Heart left ventricle (tissue), 16 donors: ENCODE results near the gene ADCY5. TPM values are rescaled to one million over a fixed set of nuclear protein-coding genes. Genes with fewer than 3 reads are reported as not detected.
A peak's percentile ranks its signal among the peaks of the same experiment; 100 is the strongest.

Source experiments
- ATAC-seq, 4 donors: fragments of 200-7000 bp; cut with Tn5 transposase; one replicate each; pipeline ENCODE4 v1.9.1; 2020 to 2022; ENCODE audit warnings: moderate library complexity in 4 of 4, mild to moderate bottlenecking in 3 of 4, moderate number of reproducible peaks in 1 of 4
- DNase-seq, 5 donors: peaks; one replicate each; pipeline ENCODE4 v3.0.0-alpha.2; 2020
- H3K27ac ChIP-seq, 12 donors: fragments of 200-600 bp; sonication (generic) in 4 of 12; one replicate each; pipeline versions ENCODE4 v1.5.0 to v1.8.0; 2016 to 2022; ENCODE audit warnings: mild to moderate bottlenecking in 2 of 12
- H3K27me3 ChIP-seq, 9 donors: fragments of 200-600 bp; sonication (generic) in 2 of 9; one replicate each; pipeline versions ENCODE4 v1.5.1 to v1.8.0; 2016 to 2022; ENCODE audit warnings: mild to moderate bottlenecking in 3 of 9
- H3K36me3 ChIP-seq, 9 donors: fragments of 200-600 bp; sonication (generic) in 2 of 9; one replicate each; pipeline versions ENCODE4 v1.5.0 to v1.8.0; 2018 to 2022; ENCODE audit warnings: mild to moderate bottlenecking in 2 of 9
- H3K4me1 ChIP-seq, 12 donors: fragments of 200-600 bp; sonication (generic) in 4 of 12; one replicate each; pipeline versions ENCODE4 v1.5.0 to v1.8.0; 2016 to 2022; ENCODE audit warnings: mild to moderate bottlenecking in 3 of 12
- H3K4me3 ChIP-seq, 12 donors: fragments of 200-600 bp; sonication (generic) in 4 of 12; one replicate each; pipeline versions ENCODE4 v1.5.0 to v1.8.0; 2017 to 2022; ENCODE audit warnings: mild to moderate bottlenecking in 9 of 12, moderate library complexity in 4 of 12
- H3K9me3 ChIP-seq, 12 donors: fragments of 200-600 bp; sonication (generic) in 4 of 12; one replicate each; pipeline versions ENCODE4 v1.5.0 to v1.8.0; 2016 to 2022; ENCODE audit warnings: mild to moderate bottlenecking in 1 of 12
- POLR2A ChIP-seq, 2 donors: fragments of 450-650 bp; IDR thresholded peaks; one replicate each; pipeline ENCODE4 v1.6.1; 2017; ENCODE audit warnings: antibody characterized with exemption in 2 of 2, mild to moderate bottlenecking in 2 of 2, moderate library complexity in 2 of 2
- WGBS, 4 donors: extraction: QIAGEN DNeasy Blood & Tissue Kit in 2 of 4; methylation state at CpG; one replicate each; pipeline versions ENCODE4 v1.1.5 to v1.1.7; 2013 to 2018; 5-methylcytosine and 5-hydroxymethylcytosine counted together
- intact Hi-C, 10 donors: fragments of 100-400 bp; cut with DNase I; formaldehyde crosslinking; loops; one replicate each; pipeline versions ENCODE4 v1.11.1 to v1.14.2; 2022
- polyA plus RNA-seq, 2 donors: library from polyadenylated mRNA; stranded (reverse); fragments of 200-250 nt; gene quantifications; one replicate each; pipeline ENCODE4 v1.2.3, GENCODE V29; 2013
- total RNA-seq, 9 donors: library from RNA; depleted of rRNA in 2 of 9; stranded (reverse); fragments of >200 nt in 2 of 9; fragmentation: NEBNext Ultra II Directional in 3 of 9; extraction: Animal tissue kit (Norgen Biotek cat#: 25700) in 3 of 9; gene quantifications; one replicate each; pipeline versions ENCODE4 v1.1.0 to v1.2.4, GENCODE V29; 2016 to 2023
- TF ChIP-seq, protein P1 (sequence below), 12 donors: fragments of 200-600 bp; sonication (generic) in 4 of 12; IDR thresholded peaks; one replicate each; pipeline versions ENCODE4 v1.5.0 to v1.8.0; 2018 to 2022; ENCODE audit warnings: antibody characterized with exemption in 12 of 12, mild to moderate bottlenecking in 5 of 12
- donor health status: ischemic (EF 13 %, LVEDD 7.1; RV severe dilation, severe dysfunction).
- donor health status: healthy with polysubstance abuse.
- donor health status: DM: no; HTN: yes; CAD: no.
- donor health status: DM: no; HTN: no; CAD: no.
- donor health status: ischemic (EF 25% LVEDD 6.9; RV normal size, moderate dysfunction).
- donor health status: ischemic (EF 25% LVEDD 5.7; RV mildly dilated, moderate dysfunction).
- donor health status: healthy.
- donor health status: DM: yes; HTN: yes; CAD: no.
- donor health status: ischemic (EF 35%, LVEDD 5.7; RV mildly dilated, moderate dysfunction).
- donor health status: nonischemic (EF 11% LVEDD 7.7; RV severe dilation, severe dysfunction).
- donor health status: DM: yes; HTN: yes; CAD: no.
- donor health status: PGD.
- donor health status: ischemic (EF 29% LVEDD 5.4; RV normal size, mild dysfunction).
- donor health status: nonischemic (EF 23%, LVEDD 6.1; RV moderate dilation, normal function).

Gene ADCY5
- total and polyA plus RNA-seq, 11 donors = 78.5 to 276 (median 167) TPM

DNA sequence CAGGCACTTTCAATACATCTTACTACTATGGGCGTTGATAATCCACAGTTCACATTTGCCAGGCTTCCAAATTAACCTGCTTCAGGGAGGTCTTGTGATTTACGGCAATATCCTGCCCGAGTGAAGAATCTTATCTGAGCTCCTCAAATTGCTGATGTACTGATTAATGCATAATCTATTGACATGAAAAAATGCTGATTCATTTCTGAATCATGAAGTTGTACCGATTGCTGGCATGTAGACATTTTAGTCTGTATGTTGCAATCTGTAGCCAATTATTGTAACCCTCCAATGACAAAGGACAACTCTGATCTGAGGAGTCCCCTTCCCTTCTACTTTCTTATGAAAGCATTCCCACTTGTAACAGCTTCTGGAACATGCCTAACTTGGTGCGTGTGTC lies 150.0 kb downstream of the ADCY5 start:
- Histone ChIP-seq H3K36me3 (peaks cover 0 to 92% (median 48%) of the 10 kb centered on the region in 9 donors), H3K9me3 (no peaks in the 10 kb centered on the region), H3K4me1 (peaks cover 0 to 21% (median 0%) of the 10 kb centered on the region in 12 donors), H3K27me3 (no peaks in the 10 kb centered on the region), H3K27ac (no peak overlapping the region), H3K4me3 (no peak overlapping the region)
- intact Hi-C loops = no loop called here
- DNase-seq = no peak
- 73 to 82% (median 80%) methylated on average over 5 of the region's 5 CpGs for WGBS, 4 donors
- ATAC-seq = no peak
- TF ChIP-seq POLR2A (IDR thresholded peaks at IDR 0.05) = no peak
- TF ChIP-seq, protein P1, sequence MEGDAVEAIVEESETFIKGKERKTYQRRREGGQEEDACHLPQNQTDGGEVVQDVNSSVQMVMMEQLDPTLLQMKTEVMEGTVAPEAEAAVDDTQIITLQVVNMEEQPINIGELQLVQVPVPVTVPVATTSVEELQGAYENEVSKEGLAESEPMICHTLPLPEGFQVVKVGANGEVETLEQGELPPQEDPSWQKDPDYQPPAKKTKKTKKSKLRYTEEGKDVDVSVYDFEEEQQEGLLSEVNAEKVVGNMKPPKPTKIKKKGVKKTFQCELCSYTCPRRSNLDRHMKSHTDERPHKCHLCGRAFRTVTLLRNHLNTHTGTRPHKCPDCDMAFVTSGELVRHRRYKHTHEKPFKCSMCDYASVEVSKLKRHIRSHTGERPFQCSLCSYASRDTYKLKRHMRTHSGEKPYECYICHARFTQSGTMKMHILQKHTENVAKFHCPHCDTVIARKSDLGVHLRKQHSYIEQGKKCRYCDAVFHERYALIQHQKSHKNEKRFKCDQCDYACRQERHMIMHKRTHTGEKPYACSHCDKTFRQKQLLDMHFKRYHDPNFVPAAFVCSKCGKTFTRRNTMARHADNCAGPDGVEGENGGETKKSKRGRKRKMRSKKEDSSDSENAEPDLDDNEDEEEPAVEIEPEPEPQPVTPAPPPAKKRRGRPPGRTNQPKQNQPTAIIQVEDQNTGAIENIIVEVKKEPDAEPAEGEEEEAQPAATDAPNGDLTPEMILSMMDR (IDR thresholded peaks at IDR 0.05) = no peak

DNA sequence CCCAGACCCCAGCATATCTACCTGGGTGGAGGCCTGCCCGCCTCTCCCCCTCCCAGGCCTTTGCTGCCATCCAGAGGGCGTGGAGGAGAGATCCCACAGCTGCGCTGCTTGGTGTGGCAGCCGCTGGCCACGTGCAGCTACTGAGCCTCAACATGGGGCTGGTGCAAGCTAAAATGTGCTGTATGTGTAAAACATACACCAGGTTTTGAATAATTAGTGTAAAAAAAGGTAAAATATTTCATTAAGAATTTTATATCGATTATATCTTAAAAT lies 151.3 kb downstream of the ADCY5 start:
- H3K4me3 ChIP-seq = no peak overlapping the region
- DNase-seq (peak in 1 of 5 donors; percentile 42), ATAC-seq (no peak)
- intact Hi-C loops = no loop called here
- peak overlapping the region in 1 of 12 donors; percentile 5 for H3K27ac ChIP-seq
- H3K4me1 ChIP-seq = peaks cover 0 to 13% (median 0%) of the 10 kb centered on the region in 12 donors
- WGBS, 4 donors = 75 to 80% (median 79%) methylated on average over 6 of the region's 6 CpGs
- H3K36me3 ChIP-seq = peaks cover 0 to 93% (median 42%) of the 10 kb centered on the region in 9 donors
- TF ChIP-seq, protein P1 (IDR thresholded peaks at IDR 0.05) = no peak
- no peak for TF ChIP-seq POLR2A (IDR thresholded peaks at IDR 0.05)
- H3K27me3 ChIP-seq = no peaks in the 10 kb centered on the region
- H3K9me3 ChIP-seq = no peaks in the 10 kb centered on the region

DNA sequence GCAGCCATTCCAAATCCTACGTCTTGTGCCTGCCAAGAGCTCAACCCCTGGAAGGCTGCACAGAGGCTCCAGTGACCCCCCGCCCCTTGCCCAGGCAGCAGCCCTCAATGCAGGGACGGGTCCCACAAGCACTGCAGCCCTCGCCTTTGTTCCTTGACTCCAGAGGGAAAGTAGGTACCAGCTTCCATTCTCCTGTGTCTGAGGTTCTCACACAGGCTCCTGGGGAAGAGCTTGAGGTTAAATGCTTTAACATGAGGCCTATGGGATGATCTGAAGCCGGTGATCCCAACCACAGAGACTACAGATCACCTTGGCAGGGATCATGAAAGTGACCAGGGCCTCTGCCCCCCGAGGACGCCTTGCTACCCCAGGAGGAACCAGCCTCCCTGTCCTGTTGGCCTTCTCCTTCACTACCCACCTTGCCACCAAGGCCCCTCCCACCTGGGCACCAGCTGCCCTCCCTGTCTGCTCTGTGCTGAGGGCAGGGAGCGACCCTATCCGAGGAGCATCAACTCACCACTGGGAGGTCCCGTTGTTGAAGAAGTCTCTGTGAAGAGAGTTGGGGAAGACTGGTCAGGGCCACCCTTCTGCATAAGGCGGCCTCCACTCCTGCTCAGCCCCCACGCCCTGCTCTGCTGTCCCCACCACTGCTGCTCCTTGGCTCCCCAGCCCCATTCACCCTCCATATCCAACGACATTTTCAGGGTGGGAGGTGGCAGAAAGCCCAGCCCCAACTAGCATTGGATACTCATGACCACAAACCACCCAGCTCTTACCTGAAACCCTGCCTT lies 151.9 kb downstream of the ADCY5 start:
- ATAC-seq = no peak
- WGBS, 4 donors = 74 to 81% (median 79%) methylated on average over 13 of the region's 13 CpGs
- peak in 2 of 5 donors; percentile 20 to 46 for DNase-seq
- H3K27me3 ChIP-seq = no peaks in the 10 kb centered on the region
- peak overlapping the region in 1 of 12 donors; percentile 5 for H3K27ac ChIP-seq
- no peak for TF ChIP-seq POLR2A (IDR thresholded peaks at IDR 0.05)
- TF ChIP-seq, protein P1 (IDR thresholded peaks at IDR 0.05) = no peak
- no peaks in the 10 kb centered on the region for H3K9me3 ChIP-seq
- no peak overlapping the region for H3K4me3 ChIP-seq
- peaks cover 0 to 8% (median 0%) of the 10 kb centered on the region in 12 donors for H3K4me1 ChIP-seq
- peaks cover 0 to 90% (median 36%) of the 10 kb centered on the region in 9 donors for H3K36me3 ChIP-seq
- intact Hi-C loops = no loop called here

DNA sequence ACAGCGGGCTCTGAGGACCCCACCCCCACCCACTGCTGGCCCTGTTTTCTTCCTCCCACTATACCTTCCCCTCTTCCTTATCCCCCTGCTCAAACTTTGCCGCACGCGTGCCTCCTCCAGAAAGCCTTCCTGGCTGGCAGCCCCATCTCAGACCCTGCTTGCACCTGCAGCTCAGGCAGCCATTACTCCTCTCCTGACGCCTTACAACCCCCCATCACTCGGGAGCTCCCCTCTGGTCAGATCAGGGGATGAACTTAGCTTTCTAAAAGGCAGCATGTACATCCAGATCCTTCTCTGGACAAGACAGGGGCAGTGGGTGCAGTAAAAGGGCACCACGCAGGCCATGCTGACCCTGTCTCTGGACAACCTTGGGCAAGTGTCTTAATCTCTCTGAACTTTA lies 152.6 kb downstream of the ADCY5 start:
- no peak overlapping the region for H3K27ac ChIP-seq
- TF ChIP-seq POLR2A (IDR thresholded peaks at IDR 0.05) = no peak
- TF ChIP-seq, protein P1 (IDR thresholded peaks at IDR 0.05) = no peak
- 84 to 92% (median 86%) methylated on average over 7 of the region's 7 CpGs for WGBS, 4 donors
- no peak overlapping the region for H3K4me3 ChIP-seq
- DNase-seq = peak in 2 of 5 donors; percentile 17 to 46
- no peak for ATAC-seq
- H3K36me3 ChIP-seq = peaks cover 0 to 90% (median 34%) of the 10 kb centered on the region in 9 donors
- H3K4me1 ChIP-seq = peaks cover 0 to 6% (median 0%) of the 10 kb centered on the region in 12 donors
- H3K9me3 ChIP-seq = no peaks in the 10 kb centered on the region
- no peaks in the 10 kb centered on the region for H3K27me3 ChIP-seq
- intact Hi-C loops = no loop called here
